NCI-H748 (cell line): ENCODE results near the gene TFPT.
"Not testable (repeated sequence)": the region's sequence is repeated elsewhere in the genome, so short reads cannot be mapped to it uniquely, and the experiment has no call there.

Experiments
- DNase-seq: peaks from one replicate; lab custom pipeline; 2025; ENCODE audit not compliant: unreplicated experiment; lab: John Stamatoyannopoulos, UW

TFPT gene

GRCh38 chr19:54124393-54124792, 8.9 kb upstream of the TFPT start:
- DNase-seq: no peak

GRCh38 chr19:54123682-54124081, 8.2 kb upstream of the TFPT start:
- no peak for DNase-seq

- no peak for DNase-seq
Measured at GRCh38 chr19:54121259-54121658, 5.8 kb upstream of the TFPT start.

GRCh38 chr19:54114340-54115108, 933 bp downstream of the TFPT start:
- peak; percentile 53 for DNase-seq

- no peak for DNase-seq
Measured at GRCh38 chr19:54109651-54110050, 5.8 kb downstream of the TFPT start.

- DNase-seq: no peak
Measured at GRCh38 chr19:54108496-54108895, 7.0 kb downstream of the TFPT start.

- no peak for DNase-seq
Measured at GRCh38 chr19:54107876-54108490, 7.5 kb downstream of the TFPT start.

- DNase-seq: no peak
Measured at GRCh38 chr19:54106716-54107115, 8.7 kb downstream of the TFPT start.

GRCh38 chr19:54105796-54106195, 9.7 kb downstream of the TFPT start:
- DNase-seq: no peak

- no peak for DNase-seq
Measured at GRCh38 chr19:54104998-54105715, 10.3 kb downstream of the TFPT start.

- peak; percentile 99 for DNase-seq
Measured at GRCh38 chr19:54102421-54103169, 12.9 kb downstream of the TFPT start, which contains the start of gene NDUFA3. Gene NDUFA3, plus strand, starts transcription at chr19:54102855. Its CDS starts 24 bp downstream, at chr19:54102879.

GRCh38 chr19:54100561-54100960, 14.9 kb downstream of the TFPT start, which contains the start of gene OSCAR:
Gene OSCAR, minus strand, starts transcription at chr19:54100803. Its CDS starts 11 bp downstream, at chr19:54100792.
- DNase-seq: no peak

- not testable (repeated sequence) for DNase-seq
Measured at GRCh38 chr19:54099903-54100255, 15.6 kb downstream of the TFPT start.

- DNase-seq: no peak
Measured at GRCh38 chr19:54099190-54099902, 16.1 kb downstream of the TFPT start.

GRCh38 chr19:54096617-54097106, 18.8 kb downstream of the TFPT start:
- DNase-seq: peak; percentile 15

GRCh38 chr19:54095859-54096616, 19.4 kb downstream of the TFPT start:
- DNase-seq: peak; percentile 74

GRCh38 chr19:54095136-54095858, 20.2 kb downstream of the TFPT start:
- DNase-seq: no peak

- DNase-seq: no peak
Measured at GRCh38 chr19:54094426-54095000, 20.9 kb downstream of the TFPT start.

GRCh38 chr19:54084410-54084809, 31.0 kb downstream of the TFPT start:
- DNase-seq: no peak
